Breast epithelium (tissue), 4 donors: ENCODE results near the gene ISG20L2. TPM values are rescaled to one million over a fixed set of nuclear protein-coding genes. Genes with fewer than 3 reads are reported as not detected.

Experiments used
- DNase-seq, 2 donors: peaks; one replicate each; pipeline ENCODE4 v3.0.0-alpha.2; 2019; ENCODE audit warnings: low spot score in 2 of 2
- H3K27ac ChIP-seq, 2 donors: fragments of 200-600 bp; sonication (generic) in 1 of 2; one replicate each; pipeline ENCODE4 v1.5.1; 2016 to 2019; ENCODE audit warnings: mild to moderate bottlenecking in 1 of 2
- H3K27me3 ChIP-seq, 2 donors: fragments of 200-600 bp; sonication (generic) in 1 of 2; one replicate each; pipeline versions ENCODE4 v1.5.1 to v1.6.0; 2017 to 2019; ENCODE audit warnings: control low read depth in 1 of 2, mild to moderate bottlenecking in 1 of 2
- H3K36me3 ChIP-seq: fragments of 200-600 bp; one replicate; pipeline ENCODE4 v1.5.1; 2019
- H3K4me1 ChIP-seq, 2 donors: fragments of 200-600 bp; sonication (generic); one replicate each; pipeline ENCODE4 v1.5.1; 2016 to 2019; ENCODE audit warnings: control low read depth in 1 of 2
- H3K4me3 ChIP-seq, 3 donors: fragments of 200-600 bp; sonication (generic); 1 replicate in 2 of 3; 2 replicates in 1 of 3; pipeline ENCODE4 v1.5.1; 2016 to 2019; ENCODE audit warnings: mild to moderate bottlenecking in 3 of 3, moderate library complexity in 2 of 3
- H3K9me3 ChIP-seq, 2 donors: fragments of 200-600 bp; sonication (generic) in 1 of 2; one replicate each; pipeline ENCODE4 v1.5.1; 2016 to 2019; ENCODE audit warnings: control low read depth in 1 of 2
- POLR2A ChIP-seq: fragments of 450-650 bp; IDR thresholded peaks from one replicate; pipeline ENCODE4 v1.6.1; 2016; ENCODE audit warnings: antibody characterized with exemption, mild to moderate bottlenecking, moderate library complexity
- POLR2AphosphoS5 ChIP-seq, 3 donors: sonication (generic); formaldehyde crosslinking; IDR thresholded peaks; one replicate each; pipeline ENCODE4 v1.6.1; 2017; ENCODE audit warnings: antibody characterized with exemption in 3 of 3
- intact Hi-C: fragments of 100-400 bp; cut with DNase I; formaldehyde crosslinking; loops from one replicate; pipeline ENCODE4 v1.15.1; 2023; ENCODE audit warnings: low total_unique reads
- total RNA-seq, 3 donors: library from RNA; depleted of rRNA; stranded (reverse); fragments of >200 nt; gene quantifications; one replicate each; pipeline ENCODE4 v1.1.0, GENCODE V29; 2016
- TF ChIP-seq, protein P1 (sequence below), 3 donors: fragments of 450-650 bp; IDR thresholded peaks; one replicate each; pipeline ENCODE4 v1.5.1; 2016 to 2017; ENCODE audit warnings: antibody characterized with exemption in 3 of 3, mild to moderate bottlenecking in 3 of 3, moderate library complexity in 3 of 3

The ISG20L2 gene
- total RNA-seq, 3 donors from 2014 or later = 13.6 to 25.2 (median 21.0) TPM

DNA sequence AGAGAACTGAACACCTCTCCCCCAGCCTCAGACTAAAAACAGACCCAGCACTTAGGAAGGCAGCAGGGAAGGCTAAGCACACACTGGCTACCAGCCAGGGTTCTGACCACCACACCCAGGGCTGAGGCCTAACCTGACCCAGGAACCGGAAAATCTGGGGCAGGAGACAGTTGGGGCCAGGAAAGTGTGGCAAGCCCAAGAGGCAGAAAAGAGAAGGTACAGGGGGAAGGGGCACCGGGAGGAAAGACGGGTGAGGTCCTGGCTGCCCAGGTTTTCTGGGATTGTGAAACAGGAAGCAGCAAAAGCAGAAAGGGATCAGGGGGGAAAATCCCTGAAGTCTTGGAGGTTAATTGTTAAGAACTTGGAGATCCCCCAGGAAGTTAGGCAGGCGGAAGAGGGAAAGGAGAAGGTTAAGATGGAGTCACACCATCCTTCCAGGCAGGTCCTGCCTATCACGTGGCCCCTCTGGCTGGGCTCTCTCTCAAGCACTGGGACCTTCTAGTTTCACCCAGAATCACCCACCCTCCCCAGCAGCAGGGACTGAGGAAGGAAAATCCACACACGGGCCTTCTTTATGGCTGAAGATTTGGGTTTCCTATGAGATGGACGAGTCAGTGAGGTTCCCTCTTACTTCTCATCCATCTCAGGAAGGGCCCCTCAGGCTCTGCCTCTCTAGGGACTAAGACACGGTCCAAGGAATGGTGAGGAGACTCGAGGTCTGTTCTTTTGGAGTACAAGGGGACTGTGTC is 20.3 kb upstream of the ISG20L2 start:
- DNase-seq = peak in 1 of 2 donors; percentile 48
- H3K36me3 ChIP-seq = no peaks in the 10 kb centered on the region
- peaks cover 8 to 38% of the 10 kb centered on the region in 2 donors for H3K4me1 ChIP-seq
- intact Hi-C loops = no loop called here
- H3K4me3 ChIP-seq = peak overlapping the region; percentile 87 to 98 (median 95)
- no peaks in the 10 kb centered on the region for H3K27me3 ChIP-seq
- H3K9me3 ChIP-seq = no peaks in the 10 kb centered on the region
- TF ChIP-seq, protein P1, sequence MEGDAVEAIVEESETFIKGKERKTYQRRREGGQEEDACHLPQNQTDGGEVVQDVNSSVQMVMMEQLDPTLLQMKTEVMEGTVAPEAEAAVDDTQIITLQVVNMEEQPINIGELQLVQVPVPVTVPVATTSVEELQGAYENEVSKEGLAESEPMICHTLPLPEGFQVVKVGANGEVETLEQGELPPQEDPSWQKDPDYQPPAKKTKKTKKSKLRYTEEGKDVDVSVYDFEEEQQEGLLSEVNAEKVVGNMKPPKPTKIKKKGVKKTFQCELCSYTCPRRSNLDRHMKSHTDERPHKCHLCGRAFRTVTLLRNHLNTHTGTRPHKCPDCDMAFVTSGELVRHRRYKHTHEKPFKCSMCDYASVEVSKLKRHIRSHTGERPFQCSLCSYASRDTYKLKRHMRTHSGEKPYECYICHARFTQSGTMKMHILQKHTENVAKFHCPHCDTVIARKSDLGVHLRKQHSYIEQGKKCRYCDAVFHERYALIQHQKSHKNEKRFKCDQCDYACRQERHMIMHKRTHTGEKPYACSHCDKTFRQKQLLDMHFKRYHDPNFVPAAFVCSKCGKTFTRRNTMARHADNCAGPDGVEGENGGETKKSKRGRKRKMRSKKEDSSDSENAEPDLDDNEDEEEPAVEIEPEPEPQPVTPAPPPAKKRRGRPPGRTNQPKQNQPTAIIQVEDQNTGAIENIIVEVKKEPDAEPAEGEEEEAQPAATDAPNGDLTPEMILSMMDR (IDR thresholded peaks at IDR 0.05) = peak in 2 of 3 donors; percentile 26 to 32
- peak; percentile 40 for TF ChIP-seq POLR2A
- peak; percentile 1 to 66 (median 59) for TF ChIP-seq POLR2AphosphoS5 (IDR thresholded peaks at IDR 0.05)
- H3K27ac ChIP-seq = peak overlapping the region; percentile 100

DNA sequence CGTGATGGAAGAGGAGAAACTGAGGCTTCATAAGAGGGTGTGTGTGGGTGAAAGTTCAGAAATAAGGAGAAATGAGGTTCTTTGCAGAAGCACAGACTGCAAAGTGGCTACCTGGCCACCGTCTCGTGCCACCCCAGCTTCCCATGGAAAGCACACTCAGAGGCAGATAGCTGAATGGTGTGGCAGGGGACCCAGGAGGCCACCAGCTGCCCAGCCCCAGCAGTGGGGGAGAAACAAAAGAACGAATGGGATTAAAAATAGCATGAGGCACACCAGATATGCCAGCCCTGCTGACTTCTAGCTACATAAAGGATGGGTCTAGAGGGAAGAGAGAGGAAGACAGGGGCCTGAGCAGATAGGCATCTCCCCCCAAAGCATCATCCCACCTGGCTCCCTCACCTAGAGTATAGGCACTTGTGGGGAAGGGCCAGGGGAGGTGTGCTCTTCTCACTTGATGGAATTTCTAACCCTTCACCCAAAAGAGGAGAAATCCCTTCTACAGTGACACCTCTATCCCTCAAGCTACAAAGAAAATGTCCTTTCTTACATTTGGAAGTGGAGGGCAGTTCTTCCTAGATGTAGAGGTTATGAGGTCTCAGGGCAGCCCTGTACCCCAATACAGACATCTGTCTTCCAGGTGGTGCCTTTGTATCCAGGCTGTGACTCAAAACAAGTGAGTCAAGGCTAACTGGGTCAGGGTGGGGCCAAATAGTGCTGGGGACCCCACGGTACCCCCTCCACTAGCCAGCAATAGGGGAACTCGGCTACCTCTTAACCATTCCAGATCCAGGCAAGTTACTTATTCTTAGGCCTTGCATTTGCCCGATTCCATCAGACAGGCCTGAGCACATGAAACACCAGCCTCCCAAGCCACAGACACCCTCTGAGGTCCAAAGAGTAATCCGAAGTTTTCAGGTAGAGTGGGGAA is 19.4 kb upstream of the ISG20L2 start:
- Histone ChIP-seq H3K4me3 (peak overlapping the region; percentile 87 to 98 (median 95)), H3K27ac (peak overlapping the region; percentile 100), H3K27me3 (no peaks in the 10 kb centered on the region), H3K9me3 (no peaks in the 10 kb centered on the region), H3K4me1 (peaks cover 8 to 36% of the 10 kb centered on the region in 2 donors), H3K36me3 (no peaks in the 10 kb centered on the region)
- intact Hi-C loops = loop anchor here (2.0 kb wide), 1 partner anchor 65 kb away; no protein-coding TSS in a partner anchor
- TF ChIP-seq POLR2A (no peak), POLR2AphosphoS5 (IDR thresholded peaks at IDR 0.05) (no peak)
- TF ChIP-seq, protein P1 (IDR thresholded peaks at IDR 0.05) = no peak
- no peak for DNase-seq

- intact Hi-C loops = loop anchor here (2.0 kb wide), 1 partner anchor 66 kb away; no protein-coding TSS in a partner anchor
- peak; percentile 96 to 97 for DNase-seq
- Histone ChIP-seq H3K4me3 (peak overlapping the region; percentile 87 to 98 (median 95)), H3K4me1 (peaks cover 8 to 30% of the 10 kb centered on the region in 2 donors), H3K27ac (peak overlapping the region; percentile 100), H3K9me3 (no peaks in the 10 kb centered on the region), H3K27me3 (no peaks in the 10 kb centered on the region), H3K36me3 (no peaks in the 10 kb centered on the region)
- TF ChIP-seq POLR2A = peak; percentile 49
- TF ChIP-seq, protein P1 (IDR thresholded peaks at IDR 0.05) = no peak
- peak; percentile 75 to 82 (median 78) for TF ChIP-seq POLR2AphosphoS5 (IDR thresholded peaks at IDR 0.05)
Observed at GRCh38 chr1:156746728-156747631, 18.4 kb upstream of the ISG20L2 start.

DNA sequence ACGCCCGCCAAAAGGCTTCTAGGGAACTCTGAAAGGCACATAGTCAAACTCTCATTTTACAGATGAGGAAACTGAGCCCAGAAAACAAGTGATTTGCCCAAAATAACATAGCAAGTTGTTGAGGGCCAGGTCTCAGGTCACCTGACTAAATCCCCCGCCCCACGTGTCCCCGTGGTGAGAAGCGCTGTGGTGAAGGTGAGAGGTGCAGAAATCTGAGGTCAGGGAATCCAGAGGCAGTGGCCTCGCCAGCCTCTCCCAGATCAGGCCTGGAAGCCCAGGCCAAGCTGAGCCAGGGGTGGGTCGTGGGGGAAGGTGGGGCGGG is 17.8 kb upstream of the ISG20L2 start:
- TF ChIP-seq, protein P1 (IDR thresholded peaks at IDR 0.05) = no peak
- TF ChIP-seq POLR2A (no peak), POLR2AphosphoS5 (IDR thresholded peaks at IDR 0.05) (no peak)
- Histone ChIP-seq H3K4me3 (peak overlapping the region; percentile 87 to 98 (median 95)), H3K27me3 (no peaks in the 10 kb centered on the region), H3K36me3 (no peaks in the 10 kb centered on the region), H3K4me1 (peaks cover 8 to 30% of the 10 kb centered on the region in 2 donors), H3K27ac (peak overlapping the region; percentile 100), H3K9me3 (no peaks in the 10 kb centered on the region)
- intact Hi-C loops = loop anchor here (2.0 kb wide), 1 partner anchor 66 kb away; no protein-coding TSS in a partner anchor
- no peak for DNase-seq
